GM19397 (cell line): Measurements from ENCODE around the gene STX18.
"Not testable (repeated sequence)": the region's sequence is repeated elsewhere in the genome, so short reads cannot be mapped to it uniquely, and the experiment has no call there.

Experiments
- ATAC-seq: cut with Tn5 transposase; IDR thresholded peaks from one replicate; pipeline ENCODE4 v1.9.1; 2021; ENCODE audit warnings: mild to moderate bottlenecking, moderate library complexity; ENCODE audit not compliant: unreplicated experiment

The STX18 gene

DNA sequence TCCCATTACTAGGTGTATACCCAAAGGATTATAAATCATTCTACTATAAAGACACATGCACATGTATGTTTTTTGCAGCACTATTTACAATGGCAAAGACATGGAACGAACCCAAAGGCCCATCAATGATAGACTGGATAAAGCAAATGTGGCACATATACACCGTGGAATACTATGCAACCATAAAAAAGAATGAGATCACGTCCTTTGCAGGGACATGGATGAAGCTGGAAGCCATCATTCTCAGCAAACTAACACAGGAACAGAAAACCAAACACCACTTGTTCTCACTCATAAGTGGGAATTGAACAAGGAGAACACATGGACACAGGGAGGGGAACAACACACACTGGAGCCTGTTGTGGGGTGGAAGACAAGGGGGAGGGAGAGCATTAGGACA is 31.2 kb downstream of the STX18 start:
- ATAC-seq = not testable (repeated sequence)

DNA sequence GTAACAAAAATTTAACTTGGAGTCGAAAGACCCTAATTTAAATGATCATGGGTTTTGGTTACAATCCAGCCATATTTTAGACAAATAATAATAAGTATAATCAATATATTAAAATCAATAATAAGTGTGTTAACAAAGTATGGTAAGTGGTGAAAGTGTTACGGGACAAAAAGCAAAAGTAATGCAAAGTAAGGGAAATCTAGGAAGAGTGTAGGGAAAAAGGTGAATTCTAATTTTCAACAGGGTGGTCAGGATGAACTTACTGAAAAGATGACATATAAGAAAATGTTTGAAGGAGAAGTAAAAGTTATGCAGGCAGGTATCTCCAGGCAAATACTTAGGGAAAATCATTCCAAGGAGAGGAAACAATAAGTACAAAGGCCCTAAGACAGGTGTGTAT is 32.3 kb downstream of the STX18 start:
- ATAC-seq = no peak

DNA sequence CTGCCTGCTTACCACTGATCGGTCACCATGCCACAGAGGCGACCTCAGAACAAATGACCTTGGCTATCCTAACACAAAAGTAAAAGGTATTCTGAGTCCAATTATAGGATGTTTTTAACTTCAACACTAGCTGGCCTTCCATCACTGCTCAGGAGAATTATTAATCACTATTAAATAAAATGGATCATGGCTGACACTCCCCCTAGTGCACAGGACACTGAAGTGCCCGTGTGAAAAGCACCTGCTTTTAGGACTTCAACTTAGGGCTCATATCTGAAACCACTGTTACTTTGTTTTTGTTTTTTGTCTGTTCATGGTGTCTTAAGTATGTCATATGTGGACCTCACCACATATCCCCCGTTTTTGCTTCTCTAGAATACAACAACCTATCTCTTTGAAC is 33.9 kb downstream of the STX18 start:
- ATAC-seq = no peak

DNA sequence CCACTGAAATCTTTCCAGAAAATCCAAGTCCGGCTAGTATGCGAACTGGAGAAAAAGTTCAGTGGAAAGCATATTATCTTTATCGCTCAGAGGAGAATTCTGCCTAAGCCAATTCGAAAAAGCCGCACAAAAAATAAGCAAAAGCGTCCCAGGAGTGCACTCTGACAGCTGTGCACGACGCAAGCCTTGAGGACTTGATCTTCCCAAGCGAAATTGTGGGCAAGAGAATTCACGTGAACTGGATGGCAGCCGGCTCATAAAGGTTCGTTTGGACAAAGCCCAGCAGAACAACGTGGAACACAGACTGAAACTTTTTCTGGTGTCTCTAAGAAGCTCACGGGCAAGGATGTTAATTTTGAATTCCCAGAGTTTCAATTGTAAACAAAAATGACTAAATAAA is 34.4 kb downstream of the STX18 start:
- ATAC-seq = no peak

DNA sequence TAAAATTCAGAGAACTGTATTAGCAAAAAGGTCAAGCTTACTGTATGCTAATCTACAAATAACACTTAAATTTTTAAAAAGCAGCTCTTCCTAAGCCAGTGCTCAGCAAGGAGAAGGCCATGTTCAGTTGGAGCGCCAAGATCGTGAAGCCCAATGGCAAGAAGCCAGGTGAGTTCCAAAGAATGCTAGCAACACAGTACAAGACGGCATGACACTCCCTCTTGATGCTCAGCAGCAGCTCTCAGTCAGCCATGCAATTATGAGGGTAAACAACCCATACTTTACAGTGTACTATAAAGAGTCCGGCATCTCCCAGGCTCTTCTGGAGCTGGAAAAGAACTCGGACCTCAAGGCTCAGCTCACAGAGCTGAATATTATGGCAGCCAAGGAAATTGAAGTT is 34.9 kb downstream of the STX18 start:
- ATAC-seq = no peak

DNA sequence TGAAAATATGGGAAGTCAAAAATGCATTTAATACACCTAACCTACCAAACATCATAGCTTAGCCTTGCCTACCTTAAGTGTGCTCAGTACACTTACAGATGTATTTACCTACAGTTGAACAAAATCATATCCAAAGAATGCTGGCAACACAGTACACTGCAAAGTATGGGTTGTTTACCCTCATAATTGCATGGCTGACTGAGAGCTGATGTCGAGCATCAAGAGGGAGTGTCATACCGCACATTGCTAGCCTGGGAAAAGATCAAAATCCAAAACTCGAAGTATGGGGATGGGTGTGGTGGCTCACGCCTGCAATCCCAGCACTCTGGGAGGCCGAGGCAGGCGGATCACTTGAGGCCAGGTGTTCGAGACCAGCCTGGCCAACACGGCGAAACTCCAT is 36.6 kb downstream of the STX18 start:
- ATAC-seq = not testable (repeated sequence)

DNA sequence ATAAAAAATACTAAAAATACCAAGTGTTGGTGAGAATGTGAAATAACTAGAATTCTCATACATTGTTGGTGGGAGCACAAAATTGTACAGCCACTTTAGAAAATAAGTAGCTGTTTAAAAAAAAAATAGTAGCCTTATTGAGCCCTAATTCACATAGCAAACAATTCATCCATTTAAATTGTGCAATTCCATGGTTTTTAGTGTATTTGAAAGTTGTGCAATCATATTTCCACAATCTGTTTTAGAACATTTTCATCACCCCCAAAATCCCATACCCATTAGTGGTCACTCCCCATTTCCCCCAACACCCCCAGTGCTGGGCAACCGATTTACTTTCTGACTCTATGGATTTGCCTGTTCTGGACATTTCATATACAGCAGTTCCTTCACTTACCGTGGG is 37.1 kb downstream of the STX18 start:
- ATAC-seq = no peak

DNA sequence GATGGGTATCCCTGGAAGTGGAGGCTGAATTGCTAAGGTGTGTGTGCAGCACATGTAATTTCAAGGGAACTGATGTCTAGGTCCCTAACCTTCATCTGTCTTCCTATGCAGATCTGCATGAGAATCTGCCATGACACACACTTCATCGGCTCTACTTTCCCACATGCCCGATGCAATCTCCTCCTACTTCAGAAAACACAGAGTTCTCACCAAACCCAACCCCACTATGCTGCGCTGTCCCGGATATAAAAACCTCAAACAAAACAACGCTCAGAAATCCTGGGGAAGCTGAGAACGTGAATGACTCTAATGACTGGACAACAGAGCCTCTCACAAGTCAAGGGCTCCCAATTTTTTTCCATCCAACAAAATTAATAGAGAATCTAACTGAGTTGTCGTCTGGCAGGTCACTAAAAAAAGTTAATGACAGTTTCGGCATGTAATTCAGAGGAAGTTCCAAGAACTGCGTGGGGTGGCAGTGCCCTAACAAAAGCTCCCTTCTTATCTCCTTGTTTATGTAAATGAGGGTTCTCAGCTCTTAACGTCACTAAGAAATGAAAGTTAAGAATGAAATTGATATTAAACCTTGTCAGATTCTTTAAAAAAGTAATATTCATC is 39.0 kb downstream of the STX18 start:
- ATAC-seq = no peak

DNA sequence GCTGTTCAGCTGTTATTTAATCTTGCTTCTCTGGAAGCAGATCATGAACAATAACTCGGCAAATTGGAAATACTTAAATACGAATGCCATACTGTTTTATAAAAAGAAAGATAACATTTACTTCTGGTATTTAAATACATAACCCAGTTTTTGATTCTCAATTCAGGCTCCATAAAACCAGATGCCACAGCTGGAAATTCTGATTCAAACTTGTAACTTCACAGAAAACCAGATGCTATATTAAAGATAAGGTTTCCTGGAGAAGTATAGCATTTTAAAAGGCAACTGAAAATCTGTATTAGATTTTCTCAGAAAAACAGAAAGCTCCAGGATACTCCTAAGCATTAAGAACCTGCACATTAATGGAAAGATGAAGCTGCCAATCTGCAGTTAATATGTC is 40.2 kb downstream of the STX18 start:
- ATAC-seq = no peak

DNA sequence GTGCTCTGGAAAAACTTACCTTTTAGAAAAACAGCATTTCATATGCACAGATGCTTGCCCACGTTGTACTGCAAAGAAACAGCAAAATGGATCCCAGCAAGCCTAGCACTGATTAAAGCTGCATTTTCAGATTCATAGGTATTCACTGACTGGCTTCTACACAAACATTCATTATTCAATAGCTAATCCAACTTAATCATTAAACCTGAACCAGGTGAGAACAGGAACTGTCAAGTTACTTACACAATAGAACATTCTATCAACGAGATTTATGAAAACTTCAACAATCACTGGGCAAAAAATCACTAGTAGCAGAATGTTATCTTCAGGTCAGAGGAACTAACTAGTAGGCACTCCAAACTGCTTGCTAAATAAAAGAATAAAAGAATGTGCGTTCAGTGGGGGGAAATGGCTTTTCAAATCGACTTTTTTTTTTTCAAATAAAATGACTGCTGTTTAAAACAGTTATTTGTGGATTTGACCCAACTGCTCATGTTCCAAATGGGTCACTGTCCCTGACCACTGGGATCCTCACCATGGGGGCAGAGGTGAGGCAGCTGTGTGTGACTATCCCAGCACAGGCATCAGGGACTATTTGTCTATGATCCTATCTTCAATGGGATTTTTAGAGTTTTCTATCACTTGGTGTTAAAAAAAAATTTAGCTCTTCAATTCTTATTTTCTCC is 42.3 kb downstream of the STX18 start:
- ATAC-seq = no peak

DNA sequence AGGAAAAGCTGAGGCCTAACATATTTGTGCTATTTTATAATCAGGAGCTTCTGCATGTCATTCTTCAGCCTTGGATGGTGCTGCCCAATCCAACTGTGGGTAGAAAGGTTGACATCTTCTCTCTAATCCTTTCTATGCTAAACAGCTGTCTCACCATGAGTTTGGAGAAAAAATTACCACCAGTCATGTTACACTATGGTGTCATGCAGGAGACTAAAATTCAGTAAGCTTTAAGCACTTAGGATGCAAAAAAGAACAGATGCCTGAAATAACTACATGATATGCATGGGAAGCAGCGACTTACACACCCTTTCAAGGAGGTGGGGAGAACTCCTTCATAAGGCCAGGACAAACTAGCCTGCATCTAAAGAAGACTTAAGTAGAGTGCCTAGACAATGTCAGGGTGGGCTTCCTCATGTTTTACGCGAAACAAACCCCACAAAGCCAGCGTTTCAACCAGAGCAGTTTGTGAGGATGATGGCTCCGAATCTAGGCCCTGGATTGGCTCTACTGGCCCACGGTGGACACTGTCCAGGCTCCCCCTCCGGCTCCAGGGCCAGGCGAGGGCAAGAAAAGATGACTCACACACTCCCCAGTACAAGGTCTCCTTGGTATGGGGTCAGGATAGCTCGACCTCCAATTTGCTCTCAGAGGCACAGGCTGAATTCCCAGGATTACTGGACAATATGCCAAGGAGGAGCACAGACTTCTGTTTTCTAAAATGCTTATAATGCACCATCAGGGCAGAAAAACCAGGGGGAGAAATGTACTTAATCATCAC is 45.1 kb downstream of the STX18 start:
- ATAC-seq = no peak

DNA sequence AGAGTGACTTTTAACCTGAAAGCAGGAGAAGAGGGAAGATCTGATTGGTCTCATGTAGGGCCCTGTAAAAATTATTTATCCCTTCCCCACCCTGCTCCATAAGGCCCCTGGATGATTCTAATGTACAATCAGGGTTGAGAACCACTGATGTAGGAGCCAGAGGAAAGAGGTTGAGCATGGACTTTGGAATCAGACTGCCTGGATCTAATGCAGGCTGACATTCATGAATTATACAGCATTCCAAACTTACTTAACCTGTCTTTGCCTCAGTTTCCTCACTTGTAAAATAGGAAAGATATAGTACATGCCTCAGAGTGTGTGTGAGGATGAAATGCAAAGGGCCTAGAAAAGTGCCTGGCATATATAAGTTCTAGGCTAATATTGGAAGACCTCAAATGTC is 47.0 kb downstream of the STX18 start:
- ATAC-seq = no peak

DNA sequence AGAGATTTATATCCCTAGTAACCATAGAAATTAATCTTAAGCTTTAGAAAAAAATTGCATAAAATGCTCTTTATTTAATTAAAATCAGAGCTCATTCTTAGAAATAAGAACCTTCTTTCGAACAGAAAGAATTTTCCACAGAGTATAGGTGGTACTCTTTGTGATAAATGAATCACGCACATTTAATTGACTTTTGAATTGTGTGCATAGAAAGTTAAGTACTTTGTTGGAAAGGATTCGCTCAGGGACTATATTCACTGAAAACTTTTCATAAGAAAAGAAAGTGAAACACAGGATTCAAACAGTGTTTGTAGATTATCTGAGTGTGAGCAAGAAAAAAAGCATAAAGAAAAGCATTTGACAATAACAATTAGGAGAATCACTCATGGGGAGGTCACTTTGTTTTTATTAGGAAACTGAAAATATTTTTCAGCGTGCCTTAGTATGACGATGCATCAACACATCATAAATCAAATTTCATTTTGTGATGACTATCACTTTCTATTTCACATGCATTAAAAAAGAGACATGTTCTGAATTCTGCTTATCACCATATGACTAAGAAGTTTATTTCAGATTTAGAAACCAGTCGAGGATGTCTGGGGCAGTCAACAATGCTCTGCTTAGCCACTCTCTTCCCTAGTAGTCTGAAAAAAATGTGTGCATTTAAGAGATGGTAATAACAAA is 49.5 kb downstream of the STX18 start:
- ATAC-seq = peak; percentile 54

DNA sequence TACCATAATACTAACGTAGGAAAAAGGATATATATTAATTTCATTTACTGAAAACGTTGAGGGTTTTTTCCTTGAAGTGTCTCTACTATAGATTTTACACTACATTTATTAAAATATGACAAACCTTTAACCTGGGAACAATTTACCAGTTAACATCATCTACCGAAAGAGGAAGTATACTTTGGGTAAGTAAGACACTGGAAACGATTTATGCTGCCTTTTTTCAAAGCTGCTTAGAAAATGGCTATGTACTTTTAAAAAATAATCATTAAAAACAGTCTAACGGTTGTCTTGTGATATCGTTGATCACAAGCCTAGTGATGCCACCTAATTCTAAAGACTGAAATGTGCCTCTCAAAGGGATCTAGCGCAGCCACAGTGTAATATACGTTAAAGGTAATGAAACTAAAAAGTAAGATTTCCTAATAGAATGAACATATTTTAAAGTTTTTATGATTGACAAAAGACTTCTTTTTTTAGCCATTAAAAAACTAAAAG is 50.4 kb downstream of the STX18 start:
- ATAC-seq = no peak

DNA sequence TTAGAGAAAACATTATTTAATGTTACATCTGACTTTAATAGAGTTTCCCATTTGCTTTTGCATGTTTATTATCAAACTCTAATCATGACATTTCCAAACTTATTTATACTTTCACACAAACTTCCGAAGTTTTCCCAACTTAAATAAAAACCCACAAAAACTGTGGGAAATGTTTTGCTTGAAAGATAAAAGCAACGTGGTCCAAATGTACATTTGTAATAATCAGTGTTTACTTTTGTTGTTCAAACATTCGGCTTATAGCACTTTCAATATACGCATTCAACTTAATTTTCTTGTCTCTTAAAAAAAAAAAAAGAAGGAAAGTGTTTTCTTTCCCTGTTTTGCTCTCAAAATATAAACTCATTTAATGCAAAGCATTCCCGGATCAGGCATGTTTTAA is 51.0 kb downstream of the STX18 start:
- no peak for ATAC-seq

DNA sequence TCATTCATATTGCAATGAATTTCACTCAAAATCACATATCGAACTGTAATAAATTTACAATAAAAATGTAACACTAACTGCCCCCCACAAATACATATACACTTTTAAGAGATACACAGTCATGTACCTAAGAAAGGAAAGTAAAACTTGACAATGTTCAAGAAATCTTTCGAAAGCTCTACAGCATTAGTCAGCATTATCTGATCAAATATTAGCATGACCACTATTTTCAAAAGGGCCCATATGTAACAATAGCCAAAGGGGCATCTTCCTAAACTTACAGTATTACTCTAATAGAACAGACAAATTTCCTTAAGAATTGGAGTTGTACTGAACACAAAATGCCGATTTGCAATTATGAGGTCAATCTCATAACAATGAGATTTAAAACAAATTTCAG is 51.8 kb downstream of the STX18 start:
- no peak for ATAC-seq

DNA sequence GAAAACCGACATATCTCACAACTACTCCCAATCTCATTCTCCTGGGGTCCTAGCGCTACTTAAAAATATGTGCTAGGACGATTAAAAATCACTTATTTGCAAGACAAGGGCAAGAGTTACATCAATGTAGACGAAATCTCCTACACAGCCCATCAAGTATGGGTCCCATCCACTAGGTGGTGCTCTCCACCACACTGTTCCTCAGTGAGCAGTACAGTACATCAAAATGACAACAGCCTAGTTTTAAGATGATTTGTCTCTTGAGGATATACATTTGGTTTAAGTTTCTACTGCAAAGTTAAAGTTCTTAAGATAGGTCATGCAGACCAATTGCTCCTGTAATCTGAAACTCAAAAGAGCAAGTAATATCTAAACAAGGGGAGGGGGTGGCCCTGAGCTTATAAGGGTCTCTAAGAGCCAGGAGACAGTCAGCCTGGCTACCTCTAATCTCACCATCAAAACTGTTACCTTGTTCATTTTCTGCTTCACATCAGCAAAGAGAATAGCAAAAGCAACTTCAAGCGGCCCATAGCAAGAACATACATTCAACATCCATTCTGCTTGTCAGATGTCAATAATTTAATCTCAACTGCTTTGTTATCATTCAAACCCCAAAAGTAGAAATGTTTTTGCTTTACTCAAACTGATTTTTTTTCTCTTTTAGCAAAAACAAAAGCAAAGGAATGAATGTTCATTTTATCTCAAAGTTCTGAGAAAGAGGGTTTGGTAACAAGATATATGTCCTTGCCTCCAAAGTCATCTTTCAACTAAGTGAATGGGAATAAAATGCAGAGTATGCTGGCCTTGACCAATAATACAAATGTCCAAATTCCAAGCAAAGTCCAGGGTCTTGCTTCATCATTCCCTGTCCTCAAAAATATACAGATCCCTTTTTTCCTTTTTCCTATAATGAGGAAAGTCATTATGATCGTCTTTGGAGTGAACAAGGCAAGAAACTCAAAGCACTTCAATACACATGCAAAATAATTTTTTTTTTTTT is 53.1 kb downstream of the STX18 start:
- ATAC-seq = peak; percentile 72

DNA sequence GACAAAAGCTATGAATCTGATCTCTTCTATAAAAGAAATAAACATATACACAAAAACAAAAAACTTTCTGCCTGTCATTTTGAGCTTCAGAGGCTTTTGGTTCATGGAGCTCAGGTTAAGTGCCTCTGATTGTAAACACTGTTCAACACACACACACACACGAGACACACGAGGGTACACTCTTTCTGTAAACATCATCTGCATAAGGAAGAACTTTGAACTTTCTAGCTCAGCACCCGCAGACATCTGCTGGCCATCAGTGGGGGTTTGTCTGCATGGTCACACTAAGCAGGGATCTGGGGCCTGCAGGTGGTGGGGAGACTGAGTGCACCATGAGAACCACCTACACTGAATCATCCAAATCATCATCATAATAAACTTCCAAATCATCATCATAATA is 54.9 kb downstream of the STX18 start:
- ATAC-seq = no peak

DNA sequence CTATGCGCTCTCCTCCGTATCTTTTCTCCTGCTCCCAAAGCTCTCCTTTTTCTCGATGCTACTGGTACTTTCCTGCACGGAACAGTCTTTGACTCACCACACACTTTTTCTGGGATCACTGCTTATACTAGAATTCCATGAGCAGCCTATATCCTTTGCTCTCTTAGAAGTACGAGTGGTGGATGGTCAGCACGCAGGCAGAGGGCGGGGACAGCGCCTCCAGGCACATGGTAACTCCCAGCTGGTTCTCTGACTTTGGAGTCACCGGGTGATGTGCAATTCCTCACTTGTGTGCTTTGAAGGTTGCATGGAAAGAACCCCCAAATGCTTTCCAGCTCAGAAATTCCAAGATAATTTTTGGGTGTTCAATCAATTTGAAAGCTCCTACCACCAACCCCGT is 56.0 kb downstream of the STX18 start:
- ATAC-seq = no peak

DNA sequence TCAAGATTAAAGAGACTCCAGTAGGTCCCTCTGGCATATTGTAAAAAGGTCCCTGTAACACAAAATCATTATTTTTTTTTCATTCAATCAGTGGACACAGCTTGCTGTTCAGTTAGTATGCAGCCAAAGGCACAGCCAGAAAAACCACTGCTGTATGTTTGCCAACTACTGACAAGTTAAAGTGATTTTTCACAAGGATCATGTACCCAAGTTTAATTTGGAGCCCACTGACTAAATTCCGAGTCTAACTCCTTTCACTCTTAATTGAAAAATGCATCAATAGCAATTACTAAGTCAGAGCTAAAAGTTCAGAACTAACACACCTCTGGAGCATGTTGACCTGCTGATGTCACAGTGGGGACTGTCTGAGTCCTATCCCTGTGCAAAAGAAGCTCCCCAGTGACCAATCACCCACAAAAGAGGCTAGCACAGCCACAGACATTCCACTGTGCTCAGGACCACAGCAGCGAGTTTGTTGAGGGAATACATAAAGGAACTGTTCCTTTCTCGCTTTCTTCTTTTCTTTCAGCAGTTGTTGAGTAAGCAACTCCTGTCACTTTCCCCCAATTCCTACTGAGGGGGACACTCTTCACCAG is 60.4 kb downstream of the STX18 start:
- no peak for ATAC-seq
